ENCODE data around the gene ECSIT. TPM values are rescaled to one million over a fixed set of nuclear protein-coding genes. Genes with fewer than 3 reads are reported as not detected.

ECSIT gene
- total and polyA plus RNA-seq, 11 donors = 69.7 to 242 (median 133) TPM

DNA sequence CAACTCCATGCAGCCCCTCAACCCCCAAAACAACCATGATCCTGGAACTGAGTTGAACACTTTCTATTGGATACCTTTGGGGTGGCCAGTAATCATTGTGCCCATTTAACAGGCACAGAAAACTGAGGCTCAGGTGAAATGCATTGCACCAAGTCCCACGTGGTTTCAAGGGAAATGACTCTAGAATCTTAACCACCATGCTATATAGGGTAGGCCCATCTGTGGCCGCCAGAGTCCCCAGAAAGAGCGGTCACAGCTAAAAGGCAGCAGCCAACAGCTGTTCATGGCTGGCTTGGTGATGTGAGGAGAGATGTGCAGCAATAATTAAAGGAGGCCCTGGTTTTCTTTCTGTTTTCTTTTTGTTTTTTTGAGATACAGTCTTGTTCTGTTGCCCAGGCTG is 12.3 kb upstream of the ECSIT start:
- Histone ChIP-seq H3K4me3 (no peak overlapping the region), H3K9me3 (no peaks in the 10 kb centered on the region), H3K4me1 (peaks cover 0 to 24% (median 7%) of the 10 kb centered on the region in 12 donors), H3K27me3 (peaks cover 0 to 14% (median 2%) of the 10 kb centered on the region in 9 donors), H3K36me3 (peaks cover 0 to 6% (median 0%) of the 10 kb centered on the region in 9 donors), H3K27ac (peak overlapping the region in 1 of 12 donors; percentile 97)
- 70 to 79% (median 73%) methylated on average over 3 of the region's 3 CpGs for WGBS, 4 donors
- intact Hi-C loops (cut with DNase I) = no loop called here
- ATAC-seq = no peak
- DNase-seq = no peak
- TF ChIP-seq, protein P1, sequence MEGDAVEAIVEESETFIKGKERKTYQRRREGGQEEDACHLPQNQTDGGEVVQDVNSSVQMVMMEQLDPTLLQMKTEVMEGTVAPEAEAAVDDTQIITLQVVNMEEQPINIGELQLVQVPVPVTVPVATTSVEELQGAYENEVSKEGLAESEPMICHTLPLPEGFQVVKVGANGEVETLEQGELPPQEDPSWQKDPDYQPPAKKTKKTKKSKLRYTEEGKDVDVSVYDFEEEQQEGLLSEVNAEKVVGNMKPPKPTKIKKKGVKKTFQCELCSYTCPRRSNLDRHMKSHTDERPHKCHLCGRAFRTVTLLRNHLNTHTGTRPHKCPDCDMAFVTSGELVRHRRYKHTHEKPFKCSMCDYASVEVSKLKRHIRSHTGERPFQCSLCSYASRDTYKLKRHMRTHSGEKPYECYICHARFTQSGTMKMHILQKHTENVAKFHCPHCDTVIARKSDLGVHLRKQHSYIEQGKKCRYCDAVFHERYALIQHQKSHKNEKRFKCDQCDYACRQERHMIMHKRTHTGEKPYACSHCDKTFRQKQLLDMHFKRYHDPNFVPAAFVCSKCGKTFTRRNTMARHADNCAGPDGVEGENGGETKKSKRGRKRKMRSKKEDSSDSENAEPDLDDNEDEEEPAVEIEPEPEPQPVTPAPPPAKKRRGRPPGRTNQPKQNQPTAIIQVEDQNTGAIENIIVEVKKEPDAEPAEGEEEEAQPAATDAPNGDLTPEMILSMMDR (IDR thresholded peaks at IDR 0.05) = no peak
- no peak for TF ChIP-seq POLR2A (IDR thresholded peaks at IDR 0.05)

DNA sequence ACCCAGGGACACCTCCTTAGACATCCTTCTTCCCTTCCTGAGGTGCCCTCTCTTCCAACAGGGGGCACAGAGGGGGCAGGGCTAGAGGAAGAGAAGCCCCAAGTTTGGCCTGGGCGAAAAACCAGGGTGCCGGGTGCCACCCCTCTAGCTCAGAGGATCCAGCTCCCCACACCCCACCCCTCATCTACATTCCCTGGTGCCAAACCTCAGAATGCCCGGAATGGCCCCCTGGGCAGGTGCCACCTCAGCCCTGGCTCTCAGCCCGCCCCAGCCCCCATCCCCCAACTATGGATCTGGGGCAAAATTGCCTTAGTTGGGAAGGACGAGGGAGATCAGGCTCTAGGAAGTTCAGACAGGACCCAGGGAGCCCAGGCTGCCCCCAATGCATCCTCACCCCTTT is 11.7 kb upstream of the ECSIT start:
- H3K4me3 ChIP-seq = peak overlapping the region in 3 of 12 donors; percentile 54 to 64 (median 57)
- no peaks in the 10 kb centered on the region for H3K9me3 ChIP-seq
- TF ChIP-seq POLR2A (IDR thresholded peaks at IDR 0.05) = no peak
- TF ChIP-seq, protein P1 (IDR thresholded peaks at IDR 0.05) = no peak
- peaks cover 0 to 14% (median 2%) of the 10 kb centered on the region in 9 donors for H3K27me3 ChIP-seq
- intact Hi-C loops (cut with DNase I) = no loop called here
- H3K4me1 ChIP-seq = peaks cover 0 to 29% (median 12%) of the 10 kb centered on the region in 12 donors
- H3K27ac ChIP-seq = peak overlapping the region in 6 of 12 donors; percentile 70 to 97 (median 88)
- no peak for DNase-seq
- 84 to 87% (median 86%) methylated on average over 4 to 5 of the region's 5 CpGs for WGBS, 4 donors
- peaks cover 0 to 6% (median 0%) of the 10 kb centered on the region in 9 donors for H3K36me3 ChIP-seq
- ATAC-seq = no peak

DNA sequence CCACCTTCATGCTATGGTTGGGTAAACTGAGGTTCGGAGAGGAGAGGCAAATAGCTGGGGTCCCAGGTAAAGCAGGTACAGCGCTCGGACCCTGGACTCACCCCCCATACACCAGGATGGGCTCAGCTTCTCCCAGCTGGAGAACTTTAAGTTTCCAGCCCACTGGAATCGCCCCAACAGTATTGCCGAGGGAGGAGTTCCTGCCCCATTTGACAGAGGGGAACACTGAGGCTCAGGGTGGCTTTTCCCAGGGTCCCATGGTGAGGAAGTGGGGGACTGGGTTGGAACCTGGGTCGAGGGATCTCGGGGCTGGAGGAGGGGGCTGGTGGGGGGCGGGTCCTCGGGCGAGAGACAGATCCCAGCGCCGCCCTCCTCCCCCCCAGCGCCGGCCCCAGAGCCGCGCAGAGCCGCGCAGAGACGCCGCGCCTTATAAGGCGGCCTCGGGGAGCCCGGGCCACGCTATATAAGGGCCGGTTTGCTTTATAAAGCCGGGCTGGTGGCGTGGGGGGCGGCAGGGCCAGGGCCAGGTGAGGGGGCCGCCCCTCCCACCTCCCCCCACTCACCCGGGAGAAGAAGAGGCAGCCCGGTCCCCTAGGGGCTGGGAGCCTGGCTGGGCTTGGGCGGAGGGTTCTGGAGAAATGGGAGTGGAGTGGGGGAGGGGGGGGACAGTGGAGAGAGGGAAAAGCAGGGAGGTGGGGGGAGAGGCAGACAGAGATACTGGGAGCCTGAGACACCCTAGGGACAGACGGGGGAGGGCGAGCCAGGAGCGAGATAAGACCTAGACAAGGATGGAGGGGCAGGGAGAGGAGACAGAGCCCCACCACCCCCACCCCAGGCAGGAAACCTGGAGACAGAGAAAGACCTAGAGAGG is 10.8 kb upstream of the ECSIT start:
- ATAC-seq (peak in 3 of 4 donors; percentile 58 to 61 (median 58)), DNase-seq (peak in 4 of 5 donors; percentile 52 to 63 (median 57))
- H3K4me3 ChIP-seq = peak overlapping the region in 11 of 12 donors; percentile 36 to 64 (median 43)
- H3K4me1 ChIP-seq = peaks cover 0 to 33% (median 16%) of the 10 kb centered on the region in 12 donors
- intact Hi-C loops (cut with DNase I) = loop anchor here in 1 of 10 donors (10.0 kb wide), 1 partner anchor 45 kb away; no protein-coding TSS in a partner anchor
- H3K27ac ChIP-seq = peak overlapping the region in 11 of 12 donors; percentile 44 to 97 (median 84)
- no peaks in the 10 kb centered on the region for H3K9me3 ChIP-seq
- peak; percentile 13 to 50 for TF ChIP-seq POLR2A (IDR thresholded peaks at IDR 0.05)
- TF ChIP-seq, protein P1 (IDR thresholded peaks at IDR 0.05) = no peak
- peaks cover 0 to 6% (median 0%) of the 10 kb centered on the region in 9 donors for H3K36me3 ChIP-seq
- peaks cover 0 to 14% (median 2%) of the 10 kb centered on the region in 9 donors for H3K27me3 ChIP-seq
- 8 to 19% (median 10%) methylated on average over 14 to 36 of the region's 36 CpGs for WGBS, 4 donors
